SU-DHL-6 (cell line): ENCODE data around the gene LRTM2.

Source experiments
- CTCF ChIP-seq: fragments of 200-600 bp; sonication (generic); IDR thresholded peaks from one replicate; pipeline ENCODE4 v1.5.1; 2017; ENCODE audit warnings: antibody characterized with exemption, mild to moderate bottlenecking, low read length, moderate library complexity; ENCODE audit not compliant: insufficient read depth, poor library complexity, severe bottlenecking
- EZH2phosphoT487 ChIP-seq: fragments of 200-600 bp; sonication (generic), shearing (Covaris generic); conservative IDR thresholded peaks from 2 replicates; pipeline ENCODE4 v1.6.1; 2018; ENCODE audit warnings: mild to moderate bottlenecking, antibody characterized with exemption, low read length, moderate library complexity, mixed read lengths

- TF ChIP-seq CTCF (no peak), EZH2phosphoT487 (no peak)
These were observed 6.0 kb downstream of the LRTM2 start for GRCh38 chr12:1826401-1826800.
